Neural cell (in vitro differentiated cells): ENCODE results near the gene ANKRD26. TPM values are rescaled to one million over a fixed set of nuclear protein-coding genes. Genes with fewer than 3 reads are reported as not detected.

ENCODE experiments used
- H2AFZ ChIP-seq: fragments of 200-600, 300-800 bp; sonication (generic), shearing (Covaris generic); 2 replicates; pipeline ENCODE4 v1.6.0; 2014; ENCODE audit warnings: low read depth, mild to moderate bottlenecking, antibody characterized with exemption, low read length, moderate library complexity
- H3F3A ChIP-seq: fragments of 200-600 bp; shearing (Covaris generic); 2 replicates; pipeline ENCODE4 v1.6.1; 2016; ENCODE audit warnings: mild to moderate bottlenecking, moderate library complexity, mixed read lengths, antibody characterized with exemption, low read length; ENCODE audit not compliant: insufficient read depth, poor library complexity, severe bottlenecking
- H3K27ac ChIP-seq: fragments of 200-600, 300-800 bp; sonication (generic), shearing (Covaris generic); 2 replicates; pipeline ENCODE4 v1.5.1; 2014; ENCODE audit warnings: mild to moderate bottlenecking, low read length, moderate library complexity
- H3K27me3 ChIP-seq: fragments of 300-800, 200-600 bp; sonication (generic), shearing (Covaris generic); 2 replicates; pipeline ENCODE4 v1.6.0; 2014; ENCODE audit warnings: mild to moderate bottlenecking, low read depth, low read length, moderate library complexity; ENCODE audit not compliant: insufficient read depth
- H3K36me3 ChIP-seq: fragments of 300-800, 200-600 bp; sonication (generic), shearing (Covaris generic); 2 replicates; pipeline ENCODE4 v1.5.1; 2014; ENCODE audit warnings: mild to moderate bottlenecking, antibody characterized with exemption, low read length, moderate library complexity; ENCODE audit not compliant: insufficient read depth
- H3K4me2 ChIP-seq: fragments of 300-800, 200-600 bp; sonication (generic), shearing (Covaris generic); 2 replicates; pipeline ENCODE4 v1.6.0; 2014; ENCODE audit warnings: mild to moderate bottlenecking, low read length
- H3K4me3 ChIP-seq: fragments of 300-800, 200-600 bp; sonication (generic), shearing (Covaris generic); 2 replicates; pipeline ENCODE4 v1.5.1; 2014; ENCODE audit warnings: mild to moderate bottlenecking, low read length, moderate library complexity
- H3K79me2 ChIP-seq: fragments of 200-600 bp; shearing (Covaris generic); replicated peaks from 2 replicates; pipeline ENCODE4 v1.6.0; 2014; ENCODE audit warnings: mild to moderate bottlenecking, low read length, moderate library complexity; ENCODE audit not compliant: insufficient read depth
- H3K9ac ChIP-seq: fragments of 300-800, 200-600 bp; sonication (generic), shearing (Covaris generic); 2 replicates; pipeline ENCODE4 v1.6.1; 2016; ENCODE audit warnings: mild to moderate bottlenecking, low read length, mixed read lengths
- H3K9me2 ChIP-seq: fragments of 200-600 bp; shearing (Covaris generic); 2 replicates; pipeline ENCODE4 v1.6.1; 2016; ENCODE audit warnings: mild to moderate bottlenecking, low read length, mixed read lengths; ENCODE audit not compliant: insufficient read depth
- H3K9me3 ChIP-seq: fragments of 200-600, 300-800 bp; sonication (generic), shearing (Covaris generic); 2 replicates; pipeline ENCODE4 v1.6.1; 2016; ENCODE audit warnings: mild to moderate bottlenecking, mixed run types, low read length, moderate library complexity, mixed read lengths
- H4K20me1 ChIP-seq: fragments of 200-600 bp; shearing (Covaris generic); 2 replicates; pipeline ENCODE4 v1.6.1; 2016; ENCODE audit warnings: mild to moderate bottlenecking, mixed run types; ENCODE audit not compliant: insufficient read depth
- EP300 ChIP-seq: fragments of 450-650 bp; conservative IDR thresholded peaks from 2 replicates; pipeline ENCODE4 v1.6.1; 2014; ENCODE audit warnings: antibody characterized with exemption, mild to moderate bottlenecking, moderate library complexity; ENCODE audit not compliant: poor library complexity, severe bottlenecking
- EZH2 ChIP-seq: fragments of 200-600, 300-800 bp; shearing (Covaris generic), sonication (generic); IDR thresholded peaks from 2 replicates; pipeline ENCODE4 v1.6.1; 2014; ENCODE audit warnings: antibody characterized with exemption, low read length, borderline replicate concordance, mild to moderate bottlenecking; ENCODE audit not compliant: insufficient read depth, poor library complexity, severe bottlenecking
- MXI1 ChIP-seq: fragments of 450-650 bp; conservative IDR thresholded peaks from 2 replicates; pipeline ENCODE4 v1.6.1; 2014; ENCODE audit warnings: antibody characterized with exemption, mild to moderate bottlenecking; ENCODE audit not compliant: poor library complexity, severe bottlenecking
- POLR2AphosphoS5 ChIP-seq: IDR thresholded peaks from 2 replicates; pipeline ENCODE4 v1.6.1; 2012
- RAD21 ChIP-seq: fragments of 450-650 bp; conservative IDR thresholded peaks from 2 replicates; pipeline ENCODE4 v1.6.1; 2014; ENCODE audit warnings: antibody characterized with exemption, mild to moderate bottlenecking, moderate library complexity
- SMC3 ChIP-seq: fragments of 450-650 bp; conservative IDR thresholded peaks from 2 replicates; pipeline ENCODE4 v1.6.1; 2014; ENCODE audit warnings: antibody characterized with exemption, mild to moderate bottlenecking, moderate library complexity; ENCODE audit not compliant: poor library complexity
- TAF1 ChIP-seq: IDR thresholded peaks from 2 replicates; pipeline ENCODE4 v1.6.1; 2012; ENCODE audit warnings: low read depth
- polyA plus RNA-seq: library from polyadenylated mRNA; depleted of rRNA; stranded (reverse); fragments of >200 nt; gene quantifications from 2 replicates; pipeline ENCODE4 v1.2.3, GENCODE V29; 2014
- TF ChIP-seq, protein P1 (sequence below): fragments of 450-650 bp; IDR thresholded peaks from 2 replicates; pipeline ENCODE4 v1.5.1; 2014; ENCODE audit warnings: antibody characterized with exemption, mild to moderate bottlenecking, moderate library complexity; ENCODE audit not compliant: poor library complexity, severe bottlenecking
- TF ChIP-seq, protein P2 (sequence below): IDR thresholded peaks from 2 replicates; pipeline ENCODE4 v1.6.1; 2012; ENCODE audit warnings: borderline replicate concordance

The ANKRD26 gene
- polyA plus RNA-seq, 1 donor from 2014 or later, result 14.7 TPM

DNA sequence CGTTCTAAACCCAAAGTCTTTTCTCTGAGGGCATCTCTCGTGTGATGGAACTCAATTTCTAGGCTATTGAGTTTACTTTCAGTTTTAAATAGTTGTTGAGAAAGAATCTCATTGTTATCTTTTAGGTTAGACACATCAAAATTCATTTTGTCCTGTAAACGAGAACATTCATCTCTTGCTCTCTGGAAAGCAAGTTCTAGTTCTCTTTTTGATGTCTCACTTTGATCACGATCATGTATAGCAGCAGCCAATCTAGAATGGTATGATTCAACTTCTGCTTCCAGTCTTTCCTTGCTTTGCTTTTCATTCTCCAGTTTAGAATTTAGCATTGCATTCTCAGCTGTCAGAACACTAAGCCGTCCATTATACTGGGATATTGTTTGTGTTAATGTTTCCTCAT is 65.1 kb downstream of the ANKRD26 start:
- TF ChIP-seq TAF1, result no peak
- no peak for TF ChIP-seq MXI1
- TF ChIP-seq EZH2, result no peak
- TF ChIP-seq RAD21, result no peak
- TF ChIP-seq, protein P1, sequence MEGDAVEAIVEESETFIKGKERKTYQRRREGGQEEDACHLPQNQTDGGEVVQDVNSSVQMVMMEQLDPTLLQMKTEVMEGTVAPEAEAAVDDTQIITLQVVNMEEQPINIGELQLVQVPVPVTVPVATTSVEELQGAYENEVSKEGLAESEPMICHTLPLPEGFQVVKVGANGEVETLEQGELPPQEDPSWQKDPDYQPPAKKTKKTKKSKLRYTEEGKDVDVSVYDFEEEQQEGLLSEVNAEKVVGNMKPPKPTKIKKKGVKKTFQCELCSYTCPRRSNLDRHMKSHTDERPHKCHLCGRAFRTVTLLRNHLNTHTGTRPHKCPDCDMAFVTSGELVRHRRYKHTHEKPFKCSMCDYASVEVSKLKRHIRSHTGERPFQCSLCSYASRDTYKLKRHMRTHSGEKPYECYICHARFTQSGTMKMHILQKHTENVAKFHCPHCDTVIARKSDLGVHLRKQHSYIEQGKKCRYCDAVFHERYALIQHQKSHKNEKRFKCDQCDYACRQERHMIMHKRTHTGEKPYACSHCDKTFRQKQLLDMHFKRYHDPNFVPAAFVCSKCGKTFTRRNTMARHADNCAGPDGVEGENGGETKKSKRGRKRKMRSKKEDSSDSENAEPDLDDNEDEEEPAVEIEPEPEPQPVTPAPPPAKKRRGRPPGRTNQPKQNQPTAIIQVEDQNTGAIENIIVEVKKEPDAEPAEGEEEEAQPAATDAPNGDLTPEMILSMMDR, result no peak
- no peak for TF ChIP-seq POLR2AphosphoS5
- TF ChIP-seq SMC3, result no peak
- no peak for TF ChIP-seq EP300
- TF ChIP-seq, protein P2, sequence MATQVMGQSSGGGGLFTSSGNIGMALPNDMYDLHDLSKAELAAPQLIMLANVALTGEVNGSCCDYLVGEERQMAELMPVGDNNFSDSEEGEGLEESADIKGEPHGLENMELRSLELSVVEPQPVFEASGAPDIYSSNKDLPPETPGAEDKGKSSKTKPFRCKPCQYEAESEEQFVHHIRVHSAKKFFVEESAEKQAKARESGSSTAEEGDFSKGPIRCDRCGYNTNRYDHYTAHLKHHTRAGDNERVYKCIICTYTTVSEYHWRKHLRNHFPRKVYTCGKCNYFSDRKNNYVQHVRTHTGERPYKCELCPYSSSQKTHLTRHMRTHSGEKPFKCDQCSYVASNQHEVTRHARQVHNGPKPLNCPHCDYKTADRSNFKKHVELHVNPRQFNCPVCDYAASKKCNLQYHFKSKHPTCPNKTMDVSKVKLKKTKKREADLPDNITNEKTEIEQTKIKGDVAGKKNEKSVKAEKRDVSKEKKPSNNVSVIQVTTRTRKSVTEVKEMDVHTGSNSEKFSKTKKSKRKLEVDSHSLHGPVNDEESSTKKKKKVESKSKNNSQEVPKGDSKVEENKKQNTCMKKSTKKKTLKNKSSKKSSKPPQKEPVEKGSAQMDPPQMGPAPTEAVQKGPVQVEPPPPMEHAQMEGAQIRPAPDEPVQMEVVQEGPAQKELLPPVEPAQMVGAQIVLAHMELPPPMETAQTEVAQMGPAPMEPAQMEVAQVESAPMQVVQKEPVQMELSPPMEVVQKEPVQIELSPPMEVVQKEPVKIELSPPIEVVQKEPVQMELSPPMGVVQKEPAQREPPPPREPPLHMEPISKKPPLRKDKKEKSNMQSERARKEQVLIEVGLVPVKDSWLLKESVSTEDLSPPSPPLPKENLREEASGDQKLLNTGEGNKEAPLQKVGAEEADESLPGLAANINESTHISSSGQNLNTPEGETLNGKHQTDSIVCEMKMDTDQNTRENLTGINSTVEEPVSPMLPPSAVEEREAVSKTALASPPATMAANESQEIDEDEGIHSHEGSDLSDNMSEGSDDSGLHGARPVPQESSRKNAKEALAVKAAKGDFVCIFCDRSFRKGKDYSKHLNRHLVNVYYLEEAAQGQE, result no peak
- Histone ChIP-seq H4K20me1 (no peaks in the 10 kb centered on the region), H3K79me2 (no peaks in the 10 kb centered on the region), H3K4me2 (no peak overlapping the region), H2AFZ (no peak overlapping the region), H3K9me2 (no peaks in the 10 kb centered on the region), H3K27ac (no peak overlapping the region), H3F3A (no peaks in the 10 kb centered on the region), H3K36me3 (peaks cover 6% of the 10 kb centered on the region), H3K9ac (no peak overlapping the region), H3K4me3 (no peak overlapping the region), H3K27me3 (no peaks in the 10 kb centered on the region), H3K9me3 (no peaks in the 10 kb centered on the region)

DNA sequence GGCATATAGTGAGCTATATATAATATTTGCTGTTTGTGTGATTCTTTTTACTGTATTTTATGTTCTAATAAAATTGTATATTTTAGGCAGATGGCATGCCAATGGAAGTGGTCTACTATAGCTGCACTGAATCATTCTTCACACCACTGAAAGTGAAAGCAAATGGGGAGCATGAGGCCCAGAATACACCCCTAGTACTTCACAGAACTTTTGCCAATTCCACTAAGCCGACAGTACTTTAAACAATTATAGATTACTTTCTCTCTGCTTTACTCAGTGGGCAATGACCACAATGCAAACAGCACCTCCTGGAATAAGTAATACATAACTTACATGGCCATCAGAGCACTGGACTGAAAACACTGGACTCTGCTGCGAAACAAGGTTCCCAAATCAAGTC is 70.2 kb downstream of the ANKRD26 start:
- Histone ChIP-seq H4K20me1 (no peaks in the 10 kb centered on the region), H3K79me2 (no peaks in the 10 kb centered on the region), H2AFZ (no peak overlapping the region), H3F3A (no peaks in the 10 kb centered on the region), H3K4me2 (no peak overlapping the region), H3K9ac (no peak overlapping the region), H3K4me3 (no peak overlapping the region), H3K27ac (no peak overlapping the region), H3K36me3 (peaks cover 7% of the 10 kb centered on the region), H3K9me2 (no peaks in the 10 kb centered on the region), H3K9me3 (no peaks in the 10 kb centered on the region), H3K27me3 (no peaks in the 10 kb centered on the region)
- TF ChIP-seq EZH2 (no peak), TAF1 (no peak), POLR2AphosphoS5 (no peak), MXI1 (no peak), RAD21 (no peak), SMC3 (no peak), EP300 (no peak)
- TF ChIP-seq, protein P2, result no peak
- TF ChIP-seq, protein P1, result no peak
